GM21423 (cell line): Measurements from ENCODE around the gene ZGLP1.

Source experiments
- ATAC-seq: cut with Tn5 transposase; IDR thresholded peaks from one replicate; pipeline ENCODE4 v1.9.1; 2021; ENCODE audit warnings: mild to moderate bottlenecking, moderate library complexity; ENCODE audit not compliant: unreplicated experiment

ZGLP1 gene

DNA sequence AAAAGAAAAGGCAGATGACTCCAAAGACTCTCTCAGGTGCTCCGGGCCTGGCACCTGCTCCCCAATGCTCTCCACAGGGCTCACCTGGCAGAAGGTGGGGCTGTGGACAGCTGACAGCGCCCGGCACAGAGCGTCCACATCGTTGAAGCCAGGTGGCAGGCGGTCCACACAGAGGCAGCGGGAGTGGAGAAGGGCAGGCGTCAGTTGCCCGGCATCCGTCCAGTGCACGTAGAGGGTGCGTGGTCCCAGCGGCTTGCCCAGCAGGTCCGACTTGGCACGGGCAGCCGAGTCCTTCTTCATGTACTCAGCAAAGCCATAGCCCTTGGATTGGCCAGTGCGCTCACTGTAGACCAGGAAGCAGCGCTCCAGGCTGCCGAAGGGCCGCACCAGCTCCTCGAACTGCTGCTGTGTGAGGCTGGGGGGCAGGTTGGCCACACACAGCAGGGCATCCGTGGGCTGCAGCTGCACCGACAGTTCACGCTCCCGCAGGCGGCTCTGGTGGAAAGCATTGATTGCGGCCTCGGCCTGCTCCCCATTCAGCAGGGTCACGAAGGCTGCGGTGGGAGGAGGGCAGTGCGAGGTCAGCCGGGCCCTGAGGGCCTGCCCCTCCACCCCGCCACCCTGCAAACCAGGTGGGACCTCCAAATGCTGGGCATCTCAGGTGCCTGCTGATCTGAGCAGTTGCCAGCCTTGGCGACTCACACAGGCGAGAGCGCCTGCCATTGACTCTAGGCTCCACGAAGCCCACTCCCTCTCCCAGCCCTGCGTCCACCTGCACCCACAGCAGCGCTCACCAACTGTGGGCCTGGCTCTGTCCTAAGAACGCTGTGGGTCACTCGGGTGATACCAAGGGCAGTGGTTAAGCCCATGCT, 19.2 kb upstream of the ZGLP1 start:
- no peak for ATAC-seq

DNA sequence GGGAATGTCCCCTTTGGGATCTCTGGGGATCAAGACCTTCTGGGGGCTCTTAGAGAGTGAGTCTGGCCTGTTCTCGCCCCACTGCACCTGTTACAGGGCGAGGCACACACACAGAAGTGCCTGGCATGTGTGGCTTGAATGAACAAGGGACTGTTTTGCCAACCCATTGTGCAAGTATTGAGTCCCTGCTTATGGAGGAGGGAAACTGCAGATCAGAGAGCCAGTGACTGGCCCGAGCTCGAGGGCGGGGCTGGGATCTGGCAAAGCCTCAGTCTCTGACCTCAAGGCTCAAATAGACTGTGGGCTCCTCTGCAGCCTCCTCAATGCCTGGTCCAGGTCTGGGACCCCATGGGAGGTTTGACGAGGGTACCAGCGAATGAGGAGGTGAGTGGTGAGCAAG, 18.2 kb upstream of the ZGLP1 start:
- ATAC-seq = no peak

DNA sequence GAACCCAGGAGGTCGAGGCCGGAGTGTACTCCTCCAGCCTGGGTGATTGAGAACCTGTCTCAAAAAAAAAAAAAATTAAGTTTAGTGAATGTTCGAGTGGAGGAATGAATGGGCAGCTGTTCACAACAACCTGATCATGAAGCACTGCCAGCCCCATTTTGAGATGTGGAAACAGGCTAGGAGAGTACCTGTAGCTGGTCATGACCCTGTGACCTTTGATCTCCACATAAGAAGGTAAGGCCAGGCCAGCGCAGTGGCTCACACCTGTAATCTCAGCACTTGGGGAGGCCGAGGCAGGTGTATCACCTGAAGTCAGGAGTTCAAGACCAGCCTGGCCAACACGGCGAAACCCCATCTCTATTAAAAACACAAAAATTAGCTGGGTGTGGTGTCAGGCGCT, 16.1 kb upstream of the ZGLP1 start:
- ATAC-seq = no peak

DNA sequence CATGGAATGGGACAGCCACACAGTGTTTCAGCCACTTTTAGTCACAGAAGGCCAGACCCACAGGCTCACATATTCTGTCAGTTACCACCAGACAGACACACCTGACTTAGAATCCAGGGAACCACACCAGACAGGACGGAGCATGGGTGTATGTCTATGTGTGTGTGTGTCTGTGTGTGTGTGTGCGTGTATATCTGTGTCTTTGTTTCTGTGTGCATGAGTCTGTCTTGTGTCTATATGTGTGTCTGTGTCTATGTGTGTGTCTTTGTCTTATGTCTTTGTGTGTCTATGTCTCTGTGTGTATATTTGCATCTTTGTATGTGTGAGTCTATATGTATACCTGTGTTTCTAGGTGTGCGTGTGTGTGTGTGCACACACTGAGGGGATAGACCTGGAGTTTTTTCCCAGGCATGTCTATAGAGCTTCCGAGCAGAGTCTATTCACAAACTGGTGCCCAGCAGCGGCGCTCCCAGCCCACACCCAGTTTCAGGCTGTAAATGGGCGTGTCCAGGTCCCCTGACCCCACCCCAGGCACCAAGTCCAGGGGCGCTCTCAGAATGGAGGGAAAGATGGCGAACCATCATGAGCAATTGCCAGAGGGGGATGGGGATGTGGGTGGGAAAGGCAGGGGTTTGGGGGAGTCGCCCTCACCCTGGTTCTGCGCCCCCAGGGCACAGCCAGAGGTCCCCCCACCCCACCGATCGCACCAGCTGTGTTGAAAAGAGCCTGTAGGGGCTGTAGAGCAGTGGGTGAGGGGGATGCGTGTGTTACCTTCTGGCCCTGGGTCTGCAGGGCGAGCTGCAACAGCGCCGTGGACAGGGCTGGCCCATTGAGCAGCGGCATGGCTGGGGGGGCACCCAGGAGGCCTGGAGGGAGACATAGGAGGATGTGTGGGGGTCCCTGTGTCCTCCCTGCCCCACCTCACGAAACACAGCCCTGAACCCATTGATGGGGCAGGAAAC, 12.5 kb upstream of the ZGLP1 start:
- ATAC-seq = no peak

DNA sequence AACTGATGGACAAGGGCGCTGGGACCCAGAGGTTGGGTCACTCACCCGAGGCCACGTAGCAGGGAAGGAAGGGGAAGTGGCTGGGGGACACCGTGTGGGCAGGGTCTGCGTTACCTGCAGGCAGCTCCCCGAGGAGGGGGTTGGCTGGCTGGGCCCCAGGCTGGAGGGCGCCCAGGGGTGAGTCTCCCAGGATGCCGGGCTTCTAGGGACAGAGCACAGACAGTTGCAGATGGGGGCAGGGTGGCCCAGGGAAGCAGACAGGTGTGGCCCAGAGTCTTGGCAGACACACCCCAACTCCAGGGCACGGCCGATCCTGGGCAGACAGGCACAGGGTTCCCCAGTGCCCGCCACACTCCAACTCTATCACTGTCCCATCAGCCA, 11.8 kb upstream of the ZGLP1 start:
- ATAC-seq = no peak

DNA sequence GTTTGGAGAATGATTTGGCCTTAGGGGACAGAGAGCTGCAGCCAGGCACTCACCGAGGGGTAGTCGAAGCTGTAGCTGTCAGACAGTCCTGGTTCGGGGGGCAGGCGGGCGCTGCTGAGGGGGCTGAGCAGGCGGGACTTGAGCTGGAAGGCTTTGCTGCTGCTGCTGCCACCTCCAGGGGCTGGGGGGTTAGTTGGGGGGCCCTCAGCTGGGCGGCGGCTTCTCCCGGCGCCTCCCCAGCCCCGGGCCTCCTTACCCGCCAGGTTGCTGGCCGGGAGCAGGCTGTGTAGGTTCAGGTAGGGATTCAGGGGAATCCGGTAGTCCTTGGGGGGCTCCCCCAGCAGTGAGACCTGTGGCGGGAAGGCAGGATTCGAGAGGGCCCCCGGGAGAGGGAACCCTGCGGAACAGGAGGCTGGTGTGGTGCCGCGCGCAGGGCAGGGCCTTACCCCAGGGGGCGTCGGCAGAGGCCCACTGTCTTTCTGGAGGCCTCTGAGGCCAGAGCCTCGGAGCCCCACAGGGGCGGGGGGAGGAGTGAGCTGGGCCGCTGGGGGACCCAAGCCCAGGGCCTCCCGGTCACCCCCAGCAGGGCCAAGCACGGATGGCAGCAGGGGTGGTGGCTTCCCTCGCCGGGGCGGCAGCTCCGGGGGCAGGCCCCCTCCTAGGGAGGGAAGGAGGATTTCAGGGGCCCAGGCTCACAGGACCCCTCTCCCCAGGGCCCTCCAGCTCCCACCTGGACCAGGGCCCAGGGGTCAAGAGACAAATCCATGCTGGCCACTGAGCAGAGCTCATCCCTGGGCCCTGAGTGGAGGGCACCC, 11.2 kb upstream of the ZGLP1 start:
- no peak for ATAC-seq

DNA sequence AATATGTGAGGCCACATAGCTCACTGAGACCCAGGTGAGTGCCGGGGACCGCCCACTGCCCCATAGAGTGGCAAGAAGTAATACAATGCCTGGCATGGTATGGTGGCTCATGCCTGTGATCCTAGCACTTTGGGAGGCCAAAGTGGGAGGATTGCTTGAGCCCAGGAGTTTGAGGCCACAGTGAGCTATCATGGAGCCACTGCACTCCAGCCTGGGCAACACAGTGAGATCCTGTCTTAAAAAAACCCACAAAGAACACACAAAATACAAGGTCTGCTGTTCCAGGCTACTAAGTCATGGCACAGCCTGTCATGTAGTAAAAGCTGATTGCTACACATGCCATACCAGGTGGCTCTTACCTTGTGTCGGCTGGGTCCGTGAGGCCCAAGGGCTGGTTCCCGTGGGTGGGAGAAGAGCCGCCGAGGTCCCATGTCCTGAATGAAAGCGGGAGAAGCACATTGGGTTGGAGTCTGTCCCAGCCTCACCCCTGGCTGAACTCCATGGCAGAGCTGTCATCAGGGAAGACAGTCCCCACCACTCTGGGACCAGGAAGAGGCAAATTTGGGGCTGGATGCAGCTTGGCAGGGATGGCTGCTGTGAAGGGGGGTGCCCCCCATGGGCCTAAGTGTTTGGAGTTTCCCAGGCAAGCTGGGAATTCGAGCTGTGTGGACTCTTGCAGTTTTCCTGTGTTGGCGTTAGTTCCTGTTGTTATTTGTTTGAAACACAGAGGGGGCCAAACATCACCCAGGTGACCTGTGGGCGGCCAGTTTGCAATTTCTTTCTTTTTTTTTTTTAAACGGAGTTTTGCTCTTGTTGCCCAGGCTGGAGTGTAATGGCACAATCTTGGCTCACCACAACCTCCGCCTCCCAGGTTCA, 9.4 kb upstream of the ZGLP1 start:
- no peak for ATAC-seq

DNA sequence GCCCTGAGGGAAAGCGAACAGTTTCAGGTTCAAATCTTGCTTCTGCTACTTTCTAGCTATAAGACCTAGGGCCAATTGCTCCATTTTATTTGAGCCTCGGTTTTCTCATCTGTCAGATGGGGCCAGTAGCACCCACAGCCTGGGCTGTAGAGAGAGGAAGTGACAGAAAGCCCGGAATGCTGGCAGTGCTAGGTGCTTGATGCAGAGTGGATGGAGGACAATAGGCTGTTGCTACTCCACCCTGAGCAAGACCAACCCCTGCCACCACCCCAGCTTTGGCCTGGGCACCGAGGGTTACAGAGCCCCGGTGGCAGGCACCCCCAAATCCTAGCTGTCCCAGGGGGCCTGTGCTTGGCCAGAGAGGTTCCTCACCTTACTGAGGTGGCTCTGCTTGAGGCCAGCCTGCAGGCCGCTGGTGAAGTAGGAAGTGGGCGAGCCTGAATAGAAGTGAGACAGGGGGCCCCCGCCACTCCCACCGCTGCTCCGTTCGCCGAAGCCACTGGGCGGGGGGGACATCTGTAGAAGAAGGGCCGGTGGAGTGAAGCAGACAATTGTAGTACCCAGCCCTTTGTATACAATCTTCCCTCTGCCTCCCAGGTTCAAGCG, 8.3 kb upstream of the ZGLP1 start:
- ATAC-seq = no peak

DNA sequence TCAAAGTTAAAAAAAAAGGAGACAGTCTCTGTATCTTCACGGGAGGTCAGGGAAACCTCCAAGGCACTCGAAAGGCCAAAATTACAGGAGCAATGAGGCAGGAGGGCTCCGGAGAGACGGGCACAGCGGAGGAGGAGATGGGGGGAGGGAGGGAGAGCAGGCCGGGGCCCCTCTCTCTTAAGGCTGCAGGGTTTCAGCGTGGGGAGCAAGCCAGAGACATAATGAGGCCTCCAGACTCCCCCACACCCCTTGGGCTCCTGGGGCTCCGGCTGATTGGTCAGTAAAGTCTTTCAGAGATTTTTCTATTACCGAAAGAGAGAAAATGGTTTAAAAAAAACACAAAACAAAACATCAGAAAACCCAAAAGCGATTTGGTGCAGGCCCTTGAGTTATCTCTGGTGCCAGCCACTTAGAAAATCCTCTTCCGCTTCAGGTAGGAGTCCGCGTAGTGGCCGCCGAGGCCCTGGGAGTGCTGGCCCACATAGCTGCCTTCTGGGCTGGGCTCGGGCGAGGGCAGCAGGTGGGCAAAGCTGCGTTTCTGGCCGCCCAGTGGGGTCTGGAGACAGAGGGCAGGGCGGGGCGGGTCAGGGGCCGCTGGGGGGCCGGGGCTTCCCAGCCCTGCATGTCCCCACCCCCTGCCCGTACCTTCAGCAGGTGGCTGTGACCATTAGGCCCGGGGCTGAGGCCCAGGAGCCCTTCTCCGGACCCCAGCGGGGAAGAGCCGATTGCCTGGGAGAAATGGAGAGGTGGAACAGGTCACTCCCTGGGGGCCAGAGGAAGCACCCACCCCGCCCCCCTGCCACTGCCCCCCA, 7.6 kb upstream of the ZGLP1 start:
- no peak for ATAC-seq

DNA sequence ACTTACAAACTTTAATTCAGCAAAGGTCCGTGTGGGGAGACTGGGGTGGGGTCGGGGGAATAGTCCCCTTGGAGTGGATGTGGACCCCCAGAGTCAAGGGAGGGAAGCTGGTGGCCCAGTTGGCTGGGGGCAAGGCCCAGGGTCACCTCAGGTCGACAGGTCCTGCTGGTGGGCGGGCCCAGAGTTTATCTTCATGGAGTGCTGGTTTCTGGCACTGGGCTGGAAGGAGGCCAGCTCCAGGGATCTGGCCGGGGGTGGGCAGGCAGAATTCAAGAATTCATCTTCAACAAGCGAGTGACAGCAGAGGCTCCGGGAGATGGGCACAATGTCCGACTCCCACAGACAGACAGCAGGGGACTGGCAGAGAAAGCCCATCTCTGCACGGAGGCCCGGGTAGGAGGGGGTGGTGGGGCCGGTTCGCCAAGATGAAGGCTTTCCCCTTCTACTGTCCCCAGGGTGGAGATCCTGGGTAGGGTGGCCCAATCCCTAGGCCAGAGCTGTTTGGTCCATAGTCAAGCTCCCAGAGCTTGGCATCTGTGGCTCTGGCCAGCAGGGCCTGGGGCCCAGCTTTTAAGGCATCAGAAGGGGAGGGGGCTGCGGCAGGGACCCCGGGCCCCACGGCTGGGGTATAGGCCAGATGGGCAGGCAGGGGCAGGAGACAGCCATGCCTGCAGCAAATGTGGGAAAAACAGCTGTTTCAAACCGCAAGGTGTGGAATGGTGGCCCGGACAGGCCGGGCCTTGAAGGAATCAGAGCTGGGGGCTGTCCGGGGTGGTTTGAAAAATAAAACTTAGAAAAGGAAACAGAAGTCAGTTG, 6.8 kb upstream of the ZGLP1 start:
- ATAC-seq = no peak

DNA sequence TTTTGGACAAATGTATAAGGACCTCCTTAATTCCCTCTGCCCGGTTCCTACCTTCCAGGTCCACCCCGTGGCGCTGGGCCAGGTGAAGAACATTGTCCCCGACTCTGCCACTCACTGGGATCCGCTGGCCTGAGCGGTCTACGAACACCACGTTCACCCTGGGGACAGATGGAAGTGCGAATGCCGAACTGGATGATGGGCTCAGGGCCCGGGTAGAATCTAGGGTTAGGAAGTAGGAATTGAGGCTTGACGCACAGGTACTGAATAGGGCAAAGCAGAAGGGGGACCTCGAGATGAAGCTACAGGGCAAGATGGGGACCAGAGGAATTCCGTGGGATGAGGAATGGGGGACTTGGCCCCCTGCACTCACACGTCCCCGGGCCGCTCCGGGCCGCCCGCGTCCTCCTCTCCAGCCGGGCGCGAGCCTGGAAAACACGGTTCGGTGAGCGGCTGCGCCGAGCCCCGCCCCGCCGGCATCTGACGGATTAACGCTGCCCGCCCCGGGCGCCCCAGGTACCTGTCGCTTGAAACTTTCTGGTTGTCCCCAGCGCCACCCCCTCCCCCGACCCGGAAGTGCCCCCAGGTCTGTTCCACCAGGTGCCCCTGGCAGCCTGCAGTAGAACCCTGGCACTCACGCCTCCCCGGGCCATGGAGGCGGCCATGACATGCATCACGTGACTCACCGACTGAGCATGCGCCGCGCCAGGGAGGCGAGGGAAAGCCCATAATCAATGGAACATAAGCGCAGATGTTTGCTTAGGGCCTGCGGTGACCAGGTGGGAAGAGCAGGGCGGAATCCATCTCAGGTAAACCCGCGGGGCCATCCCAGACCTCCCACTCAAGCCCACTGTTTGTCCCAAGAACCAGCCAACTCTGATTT, 6.0 kb upstream of the ZGLP1 start, which contains the start of gene FDX2:
Gene FDX2 (minus strand): TSS at position 681 of the 880 bp plus-strand sequence. CDS start 19 bp downstream, at position 662.
- ATAC-seq = peak; percentile 49

DNA sequence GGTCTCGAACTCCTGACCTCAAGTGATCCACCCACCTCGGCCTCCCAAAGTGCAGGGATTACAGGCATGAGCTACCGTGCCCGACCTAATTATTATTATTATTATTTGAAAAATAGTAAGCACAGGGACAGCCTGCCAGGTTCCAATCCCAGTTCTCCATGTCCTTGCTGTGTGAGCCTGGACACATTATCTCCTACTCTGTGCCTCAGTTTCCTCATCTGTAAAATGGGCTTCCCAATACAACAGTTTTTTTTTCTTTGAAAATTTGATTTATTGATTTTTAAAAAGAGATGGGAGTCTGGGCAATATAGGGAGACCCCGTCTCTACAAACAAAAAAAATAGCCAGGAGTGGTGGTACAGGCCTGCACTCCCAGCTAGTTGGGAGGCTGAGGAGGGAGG, 3.3 kb downstream of the ZGLP1 start:
- no peak for ATAC-seq

DNA sequence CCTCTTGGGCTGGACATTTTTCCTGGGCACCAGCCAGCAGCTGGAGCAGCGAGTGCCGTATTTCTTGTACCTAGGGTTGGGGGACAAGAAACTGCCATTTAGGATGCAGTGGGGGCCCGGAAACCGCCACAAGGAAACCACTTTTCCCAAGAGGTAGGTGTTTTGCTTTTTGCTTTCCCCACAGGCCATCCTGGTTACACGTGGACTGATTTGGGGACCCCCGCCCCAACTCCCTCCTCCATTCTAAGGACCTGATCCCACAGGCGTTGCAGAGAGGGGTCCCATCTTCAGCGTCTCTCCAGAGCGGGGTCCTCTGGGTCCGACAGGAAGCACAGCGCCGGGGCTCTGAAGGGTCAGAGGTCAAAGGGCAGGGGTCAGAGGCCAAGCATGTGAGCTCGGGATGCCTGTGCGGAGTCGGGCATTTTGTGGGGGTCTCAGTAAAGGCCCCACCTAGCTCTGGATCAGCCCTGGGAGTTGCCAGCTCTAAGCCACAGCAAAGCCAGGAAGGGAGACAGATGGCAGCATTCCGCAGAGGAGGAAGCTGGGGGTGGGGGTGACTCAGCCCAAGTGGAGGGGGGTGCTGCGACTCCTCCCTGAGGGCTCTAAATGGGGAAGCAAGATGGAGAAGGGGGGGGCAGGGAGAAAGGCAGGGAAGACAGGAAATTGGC, 4.3 kb downstream of the ZGLP1 start:
- no peak for ATAC-seq

DNA sequence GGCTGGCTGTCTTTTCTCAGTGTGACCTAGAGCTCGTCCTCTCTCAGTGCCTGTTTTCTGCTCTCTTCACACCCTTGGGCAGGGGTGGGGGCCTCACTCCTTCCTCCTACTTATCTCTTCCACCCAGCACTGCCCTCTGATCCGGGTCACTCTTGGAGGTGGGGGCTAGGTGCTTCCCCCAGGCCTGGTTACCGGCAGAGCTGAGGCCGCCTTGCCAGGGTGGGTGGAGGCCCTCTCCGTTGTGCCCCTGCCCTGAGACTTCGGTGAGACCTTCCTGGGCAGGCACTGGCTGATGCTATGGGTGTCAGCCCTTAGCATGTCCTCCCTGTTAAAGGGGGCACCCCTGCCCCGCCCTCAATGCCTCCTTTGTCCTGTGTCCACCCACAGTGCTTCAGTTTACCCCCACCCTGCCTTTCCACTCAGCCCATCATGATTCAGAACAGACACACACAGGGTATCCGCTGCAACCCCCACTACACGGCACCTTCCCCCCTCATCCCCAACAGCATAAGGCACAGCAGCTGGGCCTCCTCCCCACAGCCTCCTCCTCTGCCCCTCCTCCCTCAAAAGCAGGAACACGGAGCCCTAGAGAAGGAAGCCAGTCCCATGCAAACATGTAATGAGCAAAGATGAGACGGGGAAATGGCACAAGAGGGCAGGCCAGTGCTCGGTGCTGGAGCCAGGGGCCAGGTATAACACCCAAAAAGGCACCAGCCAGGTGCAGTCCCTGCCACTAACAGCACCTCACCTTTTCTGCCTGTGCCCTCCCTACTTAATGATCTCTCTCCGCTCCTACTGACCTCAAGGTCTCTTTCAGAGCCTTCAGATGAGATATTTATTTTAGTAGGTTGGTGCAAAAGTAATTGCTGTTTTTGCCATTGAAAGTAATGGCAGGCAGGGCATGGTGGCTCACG, 9.8 kb downstream of the ZGLP1 start:
- ATAC-seq = no peak

DNA sequence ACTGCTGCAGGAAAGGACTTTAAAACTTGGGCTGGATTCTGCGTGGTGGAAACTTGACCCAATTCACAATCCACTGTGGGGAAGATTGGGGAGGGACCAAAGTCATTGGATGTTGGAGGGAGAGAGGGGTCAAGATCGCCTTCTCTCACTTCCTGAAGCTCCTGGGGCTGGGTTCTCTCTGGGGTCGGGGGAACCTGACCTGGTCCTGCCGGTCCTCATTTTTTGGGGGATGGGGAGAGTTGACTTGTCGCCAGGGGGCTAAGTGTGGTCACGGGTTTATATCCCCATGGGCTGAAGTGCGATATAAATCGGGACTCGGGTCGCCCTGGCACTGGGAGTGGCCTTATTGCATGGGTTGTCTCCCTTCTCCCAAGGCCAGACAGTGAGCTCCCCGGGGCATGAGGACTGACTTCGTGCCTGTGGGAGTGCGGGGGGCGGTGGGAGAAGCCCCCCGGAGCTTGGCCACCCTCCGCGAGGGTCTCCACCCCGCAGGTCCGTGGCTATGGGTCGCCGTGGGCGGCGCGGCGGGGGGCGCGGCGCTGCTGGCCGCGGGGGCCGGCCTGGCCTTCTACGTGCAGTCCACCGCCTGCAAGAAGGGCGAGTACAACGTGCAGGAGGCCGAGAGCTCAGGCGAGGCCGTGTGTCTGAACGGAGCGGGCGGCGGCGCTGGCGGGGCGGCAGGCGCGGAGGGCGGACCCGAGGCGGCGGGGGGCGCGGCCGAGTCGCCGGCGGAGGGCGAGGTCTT, 13.6 kb downstream of the ZGLP1 start:
- ATAC-seq = no peak
